DMS153 treated with DMSO at 0.1 percent for 48 hours (cell line): ENCODE data around the gene SRP54.
"Not testable (repeated sequence)": the region's sequence is repeated elsewhere in the genome, so short reads cannot be mapped to it uniquely, and the experiment has no call there.

Source experiments
- DNase-seq: peaks from one replicate; lab custom pipeline; 2025; ENCODE audit not compliant: unreplicated experiment; lab: John Stamatoyannopoulos, UW

Gene SRP54

GRCh38 chr14:34983148-34983760, 462 bp downstream of the SRP54 start:
- no peak for DNase-seq

GRCh38 chr14:34983786-34984185, 994 bp downstream of the SRP54 start:
- no peak for DNase-seq

- DNase-seq = no peak
Observed at GRCh38 chr14:34985740-34986139, 2.9 kb downstream of the SRP54 start.

GRCh38 chr14:34987180-34987579, 4.4 kb downstream of the SRP54 start:
- DNase-seq = no peak

- DNase-seq = no peak
Observed at GRCh38 chr14:34989762-34990161, 7.0 kb downstream of the SRP54 start.

- DNase-seq = no peak
Observed at GRCh38 chr14:34993426-34993825, 10.6 kb downstream of the SRP54 start.

GRCh38 chr14:34994668-34995067, 11.9 kb downstream of the SRP54 start:
- no peak for DNase-seq

GRCh38 chr14:34997762-34998161, 15.0 kb downstream of the SRP54 start:
- no peak for DNase-seq

GRCh38 chr14:34999500-34999899, 16.7 kb downstream of the SRP54 start:
- DNase-seq = no peak

GRCh38 chr14:35001621-35002020, 18.8 kb downstream of the SRP54 start:
- DNase-seq = no peak

GRCh38 chr14:35004839-35005238, 22.0 kb downstream of the SRP54 start:
- DNase-seq = no peak

- no peak for DNase-seq
Observed at GRCh38 chr14:35016568-35016967, 33.8 kb downstream of the SRP54 start.

- no peak for DNase-seq
Observed at GRCh38 chr14:35020713-35021112, 37.9 kb downstream of the SRP54 start.

GRCh38 chr14:35028435-35028834, 45.6 kb downstream of the SRP54 start:
- no peak for DNase-seq

- no peak for DNase-seq
Observed at GRCh38 chr14:35032562-35032961, 49.8 kb downstream of the SRP54 start.

GRCh38 chr14:35034440-35034833, 51.6 kb downstream of the SRP54 start:
- DNase-seq = no peak

- not testable (repeated sequence) for DNase-seq
Observed at GRCh38 chr14:35034944-35035554, 52.3 kb downstream of the SRP54 start.

GRCh38 chr14:35038312-35038711, 55.5 kb downstream of the SRP54 start:
- DNase-seq = not testable (repeated sequence)

GRCh38 chr14:35042632-35043031, 59.8 kb downstream of the SRP54 start:
- DNase-seq = no peak

GRCh38 chr14:35043046-35043445, 60.3 kb downstream of the SRP54 start:
- no peak for DNase-seq

- no peak for DNase-seq
Observed at GRCh38 chr14:35044939-35045797, 62.4 kb downstream of the SRP54 start.

GRCh38 chr14:35045798-35046047, 62.9 kb downstream of the SRP54 start:
- no peak for DNase-seq
